Mesenchymal stem cell (in vitro differentiated cells and primary cell): ENCODE data around the gene EHD4.

ENCODE experiments used
- DNase-seq: peaks from one replicate; pipeline ENCODE4 v3.0.0-alpha.2; 2013
- H2AFZ ChIP-seq: one replicate; pipeline ENCODE4 v1.6.1; 2013; ENCODE audit warnings: low read depth, mild to moderate bottlenecking, control low read depth, inconsistent platforms, low read length, moderate library complexity
- H2AK5ac ChIP-seq: 2 replicates; pipeline ENCODE4 v1.6.1; 2013; ENCODE audit warnings: low read length, moderate library complexity, mild to moderate bottlenecking, inconsistent platforms; ENCODE audit not compliant: severe bottlenecking
- H2BK120ac ChIP-seq: one replicate; pipeline ENCODE4 v1.6.1; 2013; ENCODE audit warnings: low read depth, mild to moderate bottlenecking, inconsistent platforms, low read length, moderate library complexity
- H2BK12ac ChIP-seq, 2 experiments: one replicate each; pipeline ENCODE4 v1.6.1; 2013; ENCODE audit warnings: inconsistent platforms in 2 of 2, low read length in 2 of 2, mild to moderate bottlenecking in 2 of 2, moderate library complexity in 2 of 2, control low read depth in 1 of 2
- H2BK15ac ChIP-seq: one replicate; pipeline ENCODE4 v1.6.1; 2013; ENCODE audit warnings: mild to moderate bottlenecking, low read depth, inconsistent platforms; ENCODE audit not compliant: poor library complexity, severe bottlenecking
- H2BK5ac ChIP-seq: 2 replicates; pipeline ENCODE4 v1.6.1; 2013; ENCODE audit warnings: low read depth, mild to moderate bottlenecking, low read length, control low read depth, inconsistent platforms; ENCODE audit not compliant: poor library complexity, severe bottlenecking
- H3K14ac ChIP-seq, 2 experiments: one replicate each; pipeline ENCODE4 v1.6.1; 2013; ENCODE audit warnings: inconsistent platforms in 2 of 2, low read length in 2 of 2, control low read depth in 1 of 2, mild to moderate bottlenecking in 1 of 2, moderate library complexity in 1 of 2
- H3K18ac ChIP-seq, 2 experiments: one replicate each; pipeline ENCODE4 v1.6.1; 2013; ENCODE audit warnings: inconsistent platforms in 2 of 2, low read length in 2 of 2, control low read depth in 1 of 2, low read depth in 1 of 2, mild to moderate bottlenecking in 1 of 2
- H3K23ac ChIP-seq, 2 experiments: one replicate each; pipeline ENCODE4 v1.6.1; 2013; ENCODE audit warnings: inconsistent platforms in 2 of 2, low read length in 2 of 2, mild to moderate bottlenecking in 2 of 2, moderate library complexity in 2 of 2, control low read depth in 1 of 2
- H3K27ac ChIP-seq: 2 replicates; pipeline ENCODE4 v1.5.1; 2013; ENCODE audit warnings: mild to moderate bottlenecking, moderate library complexity, low read length, control low read depth, inconsistent platforms; ENCODE audit not compliant: poor library complexity, severe bottlenecking
- H3K27me3 ChIP-seq, 2 experiments: 2 replicates each; pipeline versions ENCODE4 v1.6.1 to v1.7.0; 2013; ENCODE audit warnings: low read length in 2 of 2, mild to moderate bottlenecking in 2 of 2, moderate library complexity in 2 of 2, control low read depth in 1 of 2, inconsistent platforms in 1 of 2; ENCODE audit not compliant: control insufficient read depth in 1 of 2, insufficient read depth in 1 of 2
- H3K36me3 ChIP-seq, 2 experiments: 2 replicates each; pipeline versions ENCODE4 v1.6.1 to v1.7.0; 2013; ENCODE audit warnings: low read length in 2 of 2, control low read depth in 1 of 2, inconsistent platforms in 1 of 2, low read depth in 1 of 2, mild to moderate bottlenecking in 1 of 2; ENCODE audit not compliant: insufficient read depth in 2 of 2, control insufficient read depth in 1 of 2
- H3K4ac ChIP-seq, 2 experiments: one replicate each; pipeline ENCODE4 v1.6.1; 2013; ENCODE audit warnings: inconsistent platforms in 2 of 2, low read length in 2 of 2, mild to moderate bottlenecking in 2 of 2, moderate library complexity in 2 of 2, control low read depth in 1 of 2, low read depth in 1 of 2
- H3K4me1 ChIP-seq: 2 replicates; pipeline ENCODE4 v1.6.1; 2013; ENCODE audit warnings: low read depth, low read length, control low read depth; ENCODE audit not compliant: control insufficient read depth, insufficient read depth
- H3K4me2 ChIP-seq: 2 replicates; pipeline ENCODE4 v1.6.1; 2013; ENCODE audit warnings: low read length, mild to moderate bottlenecking, inconsistent platforms; ENCODE audit not compliant: poor library complexity, severe bottlenecking
- H3K4me3 ChIP-seq, 2 experiments: 2 replicates each; pipeline versions ENCODE4 v1.5.1 to v1.7.0; 2013; ENCODE audit warnings: low read length in 2 of 2, mild to moderate bottlenecking in 2 of 2, control low read depth in 1 of 2, low read depth in 1 of 2; ENCODE audit not compliant: insufficient read depth in 1 of 2
- H3K79me1 ChIP-seq: replicated peaks from 2 replicates; pipeline ENCODE4 v1.6.1; 2013; ENCODE audit warnings: mild to moderate bottlenecking, control low read depth, low read length, inconsistent platforms; ENCODE audit not compliant: poor library complexity, severe bottlenecking
- H3K9ac ChIP-seq: 2 replicates; pipeline ENCODE4 v1.7.0; 2013; ENCODE audit warnings: mild to moderate bottlenecking, low read length, moderate library complexity
- H3K9me3 ChIP-seq: 2 replicates; pipeline ENCODE4 v1.7.0; 2013; ENCODE audit warnings: mild to moderate bottlenecking, low read length; ENCODE audit not compliant: control insufficient read depth
- H4K8ac ChIP-seq: one replicate; pipeline ENCODE4 v1.6.1; 2013; ENCODE audit warnings: inconsistent platforms, mild to moderate bottlenecking, low read length, moderate library complexity
- H4K91ac ChIP-seq: one replicate; pipeline ENCODE4 v1.6.1; 2013; ENCODE audit warnings: mild to moderate bottlenecking, low read length, inconsistent platforms
- WGBS: methylation state at CpG from one replicate; pipeline ENCODE4 v1.1.7; 2013; ENCODE audit warnings: mixed read lengths; 5-methylcytosine and 5-hydroxymethylcytosine counted together

EHD4 gene

GRCh38 chr15:41942886-41943285, 29.5 kb downstream of the EHD4 start:
- no peaks in the 10 kb centered on the region for H3K9me3 ChIP-seq

GRCh38 chr15:41941644-41942415, 30.5 kb downstream of the EHD4 start:
- no peaks in the 10 kb centered on the region for H3K9me3 ChIP-seq
- peak overlapping the region; percentile 70 for H4K91ac ChIP-seq
- peak overlapping the region in 1 of 2 experiments; percentile 81 for H3K14ac ChIP-seq
- H2AFZ ChIP-seq: no peak overlapping the region
- no peak overlapping the region for H3K4me3 ChIP-seq
- H3K79me1 ChIP-seq: peaks cover 4% of the 10 kb centered on the region
- 92% methylated on average over 20 of the region's 22 CpGs for WGBS
- peak overlapping the region; percentile 77 for H2BK5ac ChIP-seq
- no peak for DNase-seq
- H3K27me3 ChIP-seq: no peaks in the 10 kb centered on the region
- peak overlapping the region in 1 of 2 experiments; percentile 35 for H3K4ac ChIP-seq
- H3K27ac ChIP-seq: peak overlapping the region; percentile 99
- H3K18ac ChIP-seq: peak overlapping the region in 1 of 2 experiments; percentile 64
- H3K23ac ChIP-seq: no peak overlapping the region
- peak overlapping the region; percentile 72 for H4K8ac ChIP-seq
- peak overlapping the region; percentile 100 for H2AK5ac ChIP-seq
- H2BK15ac ChIP-seq: peak overlapping the region; percentile 56
- H3K36me3 ChIP-seq: peaks cover 5 to 40% of the 10 kb centered on the region in 2 experiments
- H3K9ac ChIP-seq: no peak overlapping the region
- peak overlapping the region; percentile 73 to 80 for H2BK12ac ChIP-seq
- H3K4me1 ChIP-seq: peaks cover 56% of the 10 kb centered on the region
- H3K4me2 ChIP-seq: no peak overlapping the region
- H2BK120ac ChIP-seq: peak overlapping the region; percentile 67

More at GRCh38 chr15:41942886-41943285, 29.5 kb downstream of the EHD4 start:
- peaks cover 58% of the 10 kb centered on the region for H3K4me1 ChIP-seq
- H4K91ac ChIP-seq: peak overlapping the region; percentile 81
- H2BK5ac ChIP-seq: peak overlapping the region; percentile 33
- peak overlapping the region; percentile 35 to 45 for H3K4ac ChIP-seq
- H3K27ac ChIP-seq: peak overlapping the region; percentile 99
- WGBS: 75% methylated on average over 7 of the region's 7 CpGs
- no peak overlapping the region for H3K23ac ChIP-seq
- H4K8ac ChIP-seq: peak overlapping the region; percentile 45
- H3K14ac ChIP-seq: no peak overlapping the region
- H3K18ac ChIP-seq: no peak overlapping the region
- H2BK15ac ChIP-seq: no peak overlapping the region
- H3K4me2 ChIP-seq: no peak overlapping the region
- H2BK12ac ChIP-seq: peak overlapping the region; percentile 17 to 67
- DNase-seq: no peak
- H2AFZ ChIP-seq: no peak overlapping the region
- H3K9ac ChIP-seq: no peak overlapping the region
- H3K79me1 ChIP-seq: no peaks in the 10 kb centered on the region
- H3K27me3 ChIP-seq: no peaks in the 10 kb centered on the region
- H2AK5ac ChIP-seq: peak overlapping the region; percentile 99
- peaks cover 5 to 34% of the 10 kb centered on the region in 2 experiments for H3K36me3 ChIP-seq
- no peak overlapping the region for H3K4me3 ChIP-seq
- H2BK120ac ChIP-seq: peak overlapping the region; percentile 38

GRCh38 chr15:41940441-41940857, 31.9 kb downstream of the EHD4 start:
- peak overlapping the region in 1 of 2 experiments; percentile 9 for H3K4ac ChIP-seq
- 25% methylated on average over 9 of the region's 13 CpGs for WGBS
- peaks cover 6% of the 10 kb centered on the region for H3K79me1 ChIP-seq

GRCh38 chr15:41939986-41940385, 32.4 kb downstream of the EHD4 start:
- Histone ChIP-seq H3K9me3 (no peaks in the 10 kb centered on the region), H4K91ac (peak overlapping the region; percentile 92), H2AK5ac (peak overlapping the region; percentile 98), H3K27ac (peak overlapping the region; percentile 95), H3K4me1 (peaks cover 49% of the 10 kb centered on the region), H4K8ac (peak overlapping the region; percentile 86), H3K36me3 (peaks cover 5 to 33% of the 10 kb centered on the region in 2 experiments), H3K4me2 (no peak overlapping the region), H3K4ac (peak overlapping the region in 1 of 2 experiments; percentile 9), H3K79me1 (peaks cover 6% of the 10 kb centered on the region), H3K4me3 (no peak overlapping the region), H3K27me3 (no peaks in the 10 kb centered on the region), H2BK5ac (no peak overlapping the region), H2BK12ac (peak overlapping the region; percentile 34 to 79), H2BK120ac (no peak overlapping the region), H3K14ac (peak overlapping the region in 1 of 2 experiments; percentile 26), H3K23ac (no peak overlapping the region), H2BK15ac (peak overlapping the region; percentile 55), H2AFZ (no peak overlapping the region), H3K9ac (no peak overlapping the region), H3K18ac (peak overlapping the region in 1 of 2 experiments; percentile 70)
- 92% methylated on average over 8 of the region's 9 CpGs for WGBS
- DNase-seq: no peak

More at GRCh38 chr15:41940441-41940857, 31.9 kb downstream of the EHD4 start:
- Histone ChIP-seq H3K4me2 (no peak overlapping the region), H3K18ac (peak overlapping the region in 1 of 2 experiments; percentile 70), H3K4me3 (no peak overlapping the region), H2BK12ac (peak overlapping the region; percentile 34 to 74), H2BK5ac (peak overlapping the region; percentile 26), H2BK120ac (no peak overlapping the region), H3K27me3 (no peaks in the 10 kb centered on the region), H3K9me3 (no peaks in the 10 kb centered on the region), H4K91ac (peak overlapping the region; percentile 92), H2AFZ (no peak overlapping the region), H3K27ac (peak overlapping the region; percentile 95), H3K23ac (no peak overlapping the region), H3K36me3 (peaks cover 5 to 35% of the 10 kb centered on the region in 2 experiments), H3K9ac (no peak overlapping the region), H3K14ac (peak overlapping the region in 1 of 2 experiments; percentile 89), H2BK15ac (no peak overlapping the region), H4K8ac (peak overlapping the region; percentile 86), H2AK5ac (peak overlapping the region; percentile 98), H3K4me1 (peaks cover 51% of the 10 kb centered on the region)
- DNase-seq: peak; percentile 74
